NB4 (cell line): ENCODE data around the gene DOCK2.

Experiments used
- CTCF ChIP-seq: IDR thresholded peaks from one replicate; pipeline ENCODE4 v1.5.1; 2012; ENCODE audit warnings: low read depth, low read length
- MAX ChIP-seq: IDR thresholded peaks from 2 replicates; pipeline ENCODE4 v1.6.1; 2011; ENCODE audit warnings: low read depth, low read length
- POLR2A ChIP-seq: IDR thresholded peaks from 2 replicates; pipeline ENCODE4 v1.6.1; 2011; ENCODE audit warnings: mild to moderate bottlenecking; ENCODE audit not compliant: insufficient read length; ENCODE audit errors: extremely low read depth

GRCh38 chr5:169922474-169922873 is 285.4 kb downstream of the DOCK2 start:
- TF ChIP-seq CTCF (no peak), POLR2A (no peak), MAX (no peak)
